IMR-90 (cell line): ENCODE data around the gene NES. TPM values are rescaled to one million over a fixed set of nuclear protein-coding genes. Genes with fewer than 3 reads are reported as not detected.

Source experiments
- ATAC-seq: fragments of 200-7000 bp; cut with Tn5 transposase; 2 replicates; pipeline ENCODE4 v1.9.1; 2020; ENCODE audit warnings: low read depth, mild to moderate bottlenecking, moderate library complexity
- BruUV-seq: library from RNA; stranded (reverse); fragments of 400-500 nt; replicated peaks from 2 replicates; lab custom pipeline; 2021; lab: Mats Ljungman, UMichigan
- CTCF ChIA-PET: fragments of 300-600 bp; formaldehyde crosslinking; extraction: SDS; loops from one replicate; lab custom pipeline; 2021; ENCODE audit warnings: antibody characterized with exemption; lab: Yijun Ruan, JAX
- POLR2A ChIA-PET: fragments of 300-600 bp; sonication (Branson Sonifier 250); formaldehyde crosslinking; loops from one replicate; lab custom pipeline; 2022; ENCODE audit warnings: antibody characterized with exemption; ENCODE audit not compliant: unreplicated experiment; lab: Charles Lee
- DNase-seq: peaks from one replicate; pipeline ENCODE4 v3.0.0; 2013
- H2AFZ ChIP-seq: replicated peaks from 2 replicates; pipeline ENCODE3; 2013; ENCODE audit warnings: low read length, mild to moderate bottlenecking; ENCODE audit not compliant: poor library complexity
- H2AK5ac ChIP-seq: 2 replicates; pipeline ENCODE4 v1.6.1; 2013; ENCODE audit warnings: low read depth, low read length, inconsistent platforms
- H2AK9ac ChIP-seq: replicated peaks from 2 replicates; pipeline ENCODE3; 2013; ENCODE audit warnings: mild to moderate bottlenecking, low read depth, low read length, moderate library complexity; ENCODE audit not compliant: poor library complexity
- H2BK120ac ChIP-seq: 2 replicates; pipeline ENCODE4 v1.6.1; 2013; ENCODE audit warnings: low read depth, low read length, inconsistent platforms
- H2BK15ac ChIP-seq: 3 replicates; pipeline ENCODE4 v1.6.1; 2013; ENCODE audit warnings: low read depth, low read length, inconsistent platforms
- H2BK20ac ChIP-seq: 2 replicates; pipeline ENCODE4 v1.6.1; 2013; ENCODE audit warnings: low read depth, mild to moderate bottlenecking, inconsistent platforms, low read length, moderate library complexity
- H2BK5ac ChIP-seq: 2 replicates; pipeline ENCODE4 v1.6.1; 2013; ENCODE audit warnings: mild to moderate bottlenecking, low read depth, low read length, inconsistent platforms; ENCODE audit not compliant: poor library complexity, severe bottlenecking
- H3K14ac ChIP-seq: replicated peaks from 2 replicates; pipeline ENCODE4 v1.6.1; 2013; ENCODE audit warnings: low read depth, low read length, inconsistent platforms
- H3K18ac ChIP-seq: 2 replicates; pipeline ENCODE4 v1.6.1; 2013; ENCODE audit warnings: low read depth, low read length, control low read depth
- H3K23ac ChIP-seq: 2 replicates; pipeline ENCODE4 v1.6.1; 2013; ENCODE audit warnings: low read depth, low read length, inconsistent platforms
- H3K27ac ChIP-seq: 2 replicates; pipeline ENCODE4 v1.5.1; 2013; ENCODE audit warnings: mild to moderate bottlenecking, control low read depth, low read length; ENCODE audit not compliant: insufficient read depth
- H3K27me3 ChIP-seq: 2 replicates; pipeline ENCODE4 v1.6.1; 2013; ENCODE audit warnings: low read length; ENCODE audit not compliant: control insufficient read depth, insufficient read depth
- H3K36me3 ChIP-seq: 2 replicates; pipeline ENCODE4 v1.6.1; 2013; ENCODE audit warnings: low read length, mixed read lengths; ENCODE audit not compliant: control insufficient read depth, insufficient read depth
- H3K4ac ChIP-seq: 2 replicates; pipeline ENCODE4 v1.6.1; 2013; ENCODE audit warnings: low read depth, low read length, inconsistent platforms
- H3K4me1 ChIP-seq: 2 replicates; pipeline ENCODE4 v1.6.1; 2013; ENCODE audit warnings: low read length, mixed read lengths; ENCODE audit not compliant: control insufficient read depth, insufficient read depth
- H3K4me2 ChIP-seq: 2 replicates; pipeline ENCODE4 v1.6.1; 2013; ENCODE audit warnings: low read depth, mild to moderate bottlenecking, control low read depth, low read length, moderate library complexity
- H3K4me3 ChIP-seq: 2 replicates; pipeline ENCODE4 v1.5.1; 2013; ENCODE audit warnings: low read depth, mild to moderate bottlenecking, control low read depth, low read length, moderate library complexity; ENCODE audit not compliant: insufficient read depth
- H3K56ac ChIP-seq: 2 replicates; pipeline ENCODE4 v1.6.1; 2013; ENCODE audit warnings: low read length, inconsistent platforms; ENCODE audit not compliant: insufficient read depth; ENCODE audit errors: extremely low read depth
- H3K79me1 ChIP-seq, 2 experiments: 2 replicates each; pipeline ENCODE4 v1.6.1; 2013; ENCODE audit warnings: low read length in 2 of 2, inconsistent platforms in 1 of 2, low read depth in 1 of 2
- H3K9ac ChIP-seq: 2 replicates; pipeline ENCODE4 v1.6.1; 2013; ENCODE audit warnings: low read depth, low read length, control low read depth
- H3K9me1 ChIP-seq: 2 replicates; pipeline ENCODE4 v1.6.1; 2013; ENCODE audit warnings: low read length, inconsistent platforms; ENCODE audit not compliant: insufficient read depth
- H3K9me3 ChIP-seq: 2 replicates; pipeline ENCODE4 v1.6.1; 2013; ENCODE audit warnings: low read length; ENCODE audit not compliant: control insufficient read depth, insufficient read depth
- H4K20me1 ChIP-seq: 2 replicates; pipeline ENCODE4 v1.6.1; 2013; ENCODE audit warnings: low read length, inconsistent platforms; ENCODE audit not compliant: insufficient read depth
- H4K5ac ChIP-seq: 2 replicates; pipeline ENCODE4 v1.6.1; 2013; ENCODE audit warnings: mild to moderate bottlenecking, low read depth, low read length, control low read depth
- H4K8ac ChIP-seq, 2 experiments: 2 replicates each; pipeline ENCODE4 v1.6.1; 2013; ENCODE audit warnings: low read depth in 2 of 2, low read length in 2 of 2, control low read depth in 1 of 2, inconsistent platforms in 1 of 2
- H4K91ac ChIP-seq: 2 replicates; pipeline ENCODE4 v1.6.1; 2013; ENCODE audit warnings: low read depth, low read length, inconsistent platforms; ENCODE audit not compliant: insufficient read depth
- BHLHE40 ChIP-seq: fragments of 150-350 bp; IDR thresholded peaks from 2 replicates; pipeline ENCODE4 v1.6.1; 2016; ENCODE audit warnings: mild to moderate bottlenecking, low read depth, low read length
- CEBPB ChIP-seq: IDR thresholded peaks from 2 replicates; pipeline ENCODE4 v1.6.1; 2012; ENCODE audit warnings: low read depth, low read length, improper control_type of control experiment
- CHD1 ChIP-seq: IDR thresholded peaks from 2 replicates; pipeline ENCODE4 v1.6.1; 2012; ENCODE audit warnings: low read depth, low read length, improper control_type of control experiment
- FOS ChIP-seq: fragments of 150-350 bp; IDR thresholded peaks from 2 replicates; pipeline ENCODE4 v1.6.1; 2016; ENCODE audit warnings: low read depth, low read length
- MAFK ChIP-seq: IDR thresholded peaks from 2 replicates; pipeline ENCODE4 v1.6.1; 2012; ENCODE audit warnings: low read depth, low read length, improper control_type of control experiment
- MAZ ChIP-seq: IDR thresholded peaks from 2 replicates; pipeline ENCODE4 v1.6.1; 2012; ENCODE audit warnings: low read depth, mild to moderate bottlenecking, low read length, improper control_type of control experiment, moderate library complexity, borderline replicate concordance
- MXI1 ChIP-seq: IDR thresholded peaks from 2 replicates; pipeline ENCODE4 v1.6.1; 2012; ENCODE audit warnings: low read depth, mild to moderate bottlenecking, low read length, moderate library complexity, borderline replicate concordance
- NFE2L2 ChIP-seq: fragments of 150-350 bp; IDR thresholded peaks from 2 replicates; pipeline ENCODE4 v1.6.1; 2016; ENCODE audit warnings: low read depth, mild to moderate bottlenecking, low read length
- POLR2A ChIP-seq: IDR thresholded peaks from 2 replicates; pipeline ENCODE4 v1.6.1; 2012; ENCODE audit warnings: mild to moderate bottlenecking, low read depth, low read length
- RAD21 ChIP-seq: IDR thresholded peaks from 2 replicates; pipeline ENCODE4 v1.6.1; 2012; ENCODE audit warnings: low read length, improper control_type of control experiment
- RCOR1 ChIP-seq: IDR thresholded peaks from 2 replicates; pipeline ENCODE4 v1.6.1; 2012; ENCODE audit warnings: mild to moderate bottlenecking, low read length, improper control_type of control experiment; ENCODE audit not compliant: insufficient replicate concordance
- RFX5 ChIP-seq: IDR thresholded peaks from 2 replicates; pipeline ENCODE4 v1.8.0; 2012; ENCODE audit warnings: low read depth, mild to moderate bottlenecking, low read length, moderate library complexity
- SMC3 ChIP-seq: fragments of 150-350 bp; IDR thresholded peaks from 2 replicates; pipeline ENCODE4 v1.6.1; 2016; ENCODE audit warnings: low read depth, mild to moderate bottlenecking, antibody characterized with exemption, low read length, moderate library complexity
- USF2 ChIP-seq: fragments of 150-350 bp; IDR thresholded peaks from 2 replicates; pipeline ENCODE4 v1.6.1; 2017; ENCODE audit warnings: mild to moderate bottlenecking, antibody characterized with exemption, low read length, low read depth
- WGBS, 2 experiments: methylation state at CpG; one replicate each; pipeline versions ENCODE4 v1.1.5 to v1.1.7; 2013; ENCODE audit warnings: missing lambda C conversion rate in 2 of 2; ENCODE audit not compliant: insufficient read length in 1 of 2; ENCODE audit errors: extremely low coverage in 2 of 2; 5-methylcytosine and 5-hydroxymethylcytosine counted together
- dilution Hi-C: fragments of 300-500 bp; cut with HindIII; formaldehyde crosslinking; loops from one replicate; pipeline ENCODE4 v1.14.3; 2018; ENCODE audit warnings: low sequenced_read_pairs; ENCODE audit not compliant: unreplicated experiment
- in situ Hi-C: fragments of 300-500 bp; cut with MboI; formaldehyde crosslinking; loops from 3 replicates; pipeline ENCODE4 v1.14.3; 2019; ENCODE audit warnings: low sequenced_read_pairs, inconsistent platforms, mixed read lengths
- intact Hi-C: fragments of 100-400 bp; cut with micrococcal nuclease; formaldehyde crosslinking; loops from 2 replicates; pipeline ENCODE4 v1.10.0; 2022
- polyA plus RNA-seq, 3 experiments: library from polyadenylated mRNA; depleted of rRNA; stranded (reverse); fragments of >200 nt; gene quantifications; 2 replicates each; pipeline ENCODE4 v1.2.3, GENCODE V29; 2012; ENCODE audit warnings: low replicate concordance in 1 of 3
- total RNA-seq: library from RNA; depleted of rRNA; stranded (reverse); fragments of >200 nt; gene quantifications from 2 replicates; pipeline ENCODE4 v1.2.3, GENCODE V29; 2012
- TF ChIP-seq, protein P1 (sequence below): fragments of 150-350 bp; IDR thresholded peaks from 2 replicates; pipeline ENCODE4 v1.6.1; 2016; ENCODE audit warnings: low read depth, mild to moderate bottlenecking, low read length, moderate library complexity, borderline replicate concordance
- TF ChIP-seq, protein P2 (sequence below): conservative IDR thresholded peaks from 2 replicates; pipeline ENCODE4 v1.5.1; 2012; ENCODE audit warnings: mild to moderate bottlenecking, low read depth, low read length, improper control_type of control experiment

The NES gene
- total and polyA plus RNA-seq, 2 of the 4 experiments (the other 2 are of a cell fraction) = 25.3 to 40.1 TPM

DNA sequence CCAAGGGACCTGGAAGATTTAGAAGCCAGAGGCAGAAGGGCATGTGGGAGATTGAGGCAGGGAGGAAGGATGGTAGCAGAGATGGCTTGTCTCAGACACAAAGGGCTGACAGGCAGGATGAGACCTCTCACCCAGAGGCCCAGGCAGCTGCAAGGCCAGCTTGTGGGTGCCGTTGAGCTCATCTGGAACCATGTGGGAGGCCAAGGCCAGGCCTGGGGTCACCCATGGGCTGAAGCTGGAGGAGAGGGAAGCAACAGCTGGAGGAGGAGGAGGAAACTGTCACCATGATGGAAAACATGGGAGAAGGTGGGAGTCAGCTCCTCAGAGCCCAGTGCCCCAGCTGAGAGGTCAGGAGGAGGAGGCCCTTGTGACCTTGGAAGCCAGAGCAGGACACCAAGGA is 21.8 kb upstream of the NES start:
- H2AFZ ChIP-seq = no peak overlapping the region
- no peak overlapping the region for H2BK120ac ChIP-seq
- H2AK9ac ChIP-seq = no peak overlapping the region
- H2BK20ac ChIP-seq = no peak overlapping the region
- no TSS peak for BruUV-seq
- intact Hi-C loops (no loop called here), dilution Hi-C loops (no loop called here), in situ Hi-C loops (loop anchor here (10.0 kb wide), 1 partner anchor 186 kb away; no protein-coding TSS in a partner anchor)
- no peak overlapping the region for H3K4me2 ChIP-seq
- H2AK5ac ChIP-seq = no peak overlapping the region
- H3K4me3 ChIP-seq = no peak overlapping the region
- no peak overlapping the region for H3K9ac ChIP-seq
- H2BK15ac ChIP-seq = no peak overlapping the region
- no peaks in the 10 kb centered on the region for H3K79me1 ChIP-seq
- H3K23ac ChIP-seq = no peak overlapping the region
- CTCF ChIA-PET = interaction anchor here (1.3 kb wide), 1 partner anchor 9 kb away, joined by 5 read pairs; no protein-coding TSS in a partner anchor
- POLR2A ChIA-PET = no interaction called here
- H3K4me1 ChIP-seq = no peaks in the 10 kb centered on the region
- no peak overlapping the region for H4K91ac ChIP-seq
- H3K9me3 ChIP-seq = no peaks in the 10 kb centered on the region
- DNase-seq (no peak), ATAC-seq (no peak)
- no peak for TF ChIP-seq MAZ
- no peak for TF ChIP-seq MXI1
- TF ChIP-seq USF2 = no peak
- TF ChIP-seq RAD21 = no peak
- TF ChIP-seq, protein P1, sequence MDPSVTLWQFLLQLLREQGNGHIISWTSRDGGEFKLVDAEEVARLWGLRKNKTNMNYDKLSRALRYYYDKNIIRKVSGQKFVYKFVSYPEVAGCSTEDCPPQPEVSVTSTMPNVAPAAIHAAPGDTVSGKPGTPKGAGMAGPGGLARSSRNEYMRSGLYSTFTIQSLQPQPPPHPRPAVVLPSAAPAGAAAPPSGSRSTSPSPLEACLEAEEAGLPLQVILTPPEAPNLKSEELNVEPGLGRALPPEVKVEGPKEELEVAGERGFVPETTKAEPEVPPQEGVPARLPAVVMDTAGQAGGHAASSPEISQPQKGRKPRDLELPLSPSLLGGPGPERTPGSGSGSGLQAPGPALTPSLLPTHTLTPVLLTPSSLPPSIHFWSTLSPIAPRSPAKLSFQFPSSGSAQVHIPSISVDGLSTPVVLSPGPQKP = no peak
- TF ChIP-seq FOS = no peak
- TF ChIP-seq, protein P2, sequence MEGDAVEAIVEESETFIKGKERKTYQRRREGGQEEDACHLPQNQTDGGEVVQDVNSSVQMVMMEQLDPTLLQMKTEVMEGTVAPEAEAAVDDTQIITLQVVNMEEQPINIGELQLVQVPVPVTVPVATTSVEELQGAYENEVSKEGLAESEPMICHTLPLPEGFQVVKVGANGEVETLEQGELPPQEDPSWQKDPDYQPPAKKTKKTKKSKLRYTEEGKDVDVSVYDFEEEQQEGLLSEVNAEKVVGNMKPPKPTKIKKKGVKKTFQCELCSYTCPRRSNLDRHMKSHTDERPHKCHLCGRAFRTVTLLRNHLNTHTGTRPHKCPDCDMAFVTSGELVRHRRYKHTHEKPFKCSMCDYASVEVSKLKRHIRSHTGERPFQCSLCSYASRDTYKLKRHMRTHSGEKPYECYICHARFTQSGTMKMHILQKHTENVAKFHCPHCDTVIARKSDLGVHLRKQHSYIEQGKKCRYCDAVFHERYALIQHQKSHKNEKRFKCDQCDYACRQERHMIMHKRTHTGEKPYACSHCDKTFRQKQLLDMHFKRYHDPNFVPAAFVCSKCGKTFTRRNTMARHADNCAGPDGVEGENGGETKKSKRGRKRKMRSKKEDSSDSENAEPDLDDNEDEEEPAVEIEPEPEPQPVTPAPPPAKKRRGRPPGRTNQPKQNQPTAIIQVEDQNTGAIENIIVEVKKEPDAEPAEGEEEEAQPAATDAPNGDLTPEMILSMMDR = no peak
- no peak for TF ChIP-seq CEBPB
- TF ChIP-seq MAFK = no peak
- TF ChIP-seq POLR2A = no peak
- TF ChIP-seq RFX5 = no peak
- TF ChIP-seq CHD1 = no peak
- no peak for TF ChIP-seq RCOR1
- TF ChIP-seq NFE2L2 = no peak
- no peak for TF ChIP-seq SMC3
- no peak for TF ChIP-seq BHLHE40
- H3K18ac ChIP-seq = no peak overlapping the region
- H3K56ac ChIP-seq = no peak overlapping the region
- peaks cover 2% of the 10 kb centered on the region; the same call in 1 of the 2 replicates for H3K27me3 ChIP-seq
- no peaks in the 10 kb centered on the region for H3K9me1 ChIP-seq
- no peak overlapping the region; the same call in 1 of the 2 replicates for H3K14ac ChIP-seq
- H3K36me3 ChIP-seq = no peaks in the 10 kb centered on the region
- H4K5ac ChIP-seq = no peak overlapping the region
- no peaks in the 10 kb centered on the region for H4K20me1 ChIP-seq
- H3K4ac ChIP-seq = no peak overlapping the region
- 33% methylated on average over 1 of the region's 1 CpG; no CpG with 5 or more reads in 1 of the 2 experiments for WGBS, 2 experiments
- H4K8ac ChIP-seq = no peak overlapping the region
- no peak overlapping the region for H3K27ac ChIP-seq
- H2BK5ac ChIP-seq = no peak overlapping the region
